Fibroblast of lung (primary cell): ENCODE results near the gene NR2F2.

Source experiments
- CTCF ChIP-seq, 2 donors: IDR thresholded peaks in 1 of 2; conservative IDR thresholded peaks in 1 of 2; 1 replicate in 1 of 2; 2 replicates in 1 of 2; pipeline ENCODE4 v1.5.1; 2011 to 2012; ENCODE audit warnings: low read length in 2 of 2, control low read depth in 1 of 2, inconsistent platforms in 1 of 2, low read depth in 1 of 2, mild to moderate bottlenecking in 1 of 2
- EZH2 ChIP-seq: IDR thresholded peaks from 2 replicates; pipeline ENCODE4 v1.5.1; 2012; ENCODE audit warnings: low read length, control low read depth, mild to moderate bottlenecking; ENCODE audit errors: missing control alignments

DNA sequence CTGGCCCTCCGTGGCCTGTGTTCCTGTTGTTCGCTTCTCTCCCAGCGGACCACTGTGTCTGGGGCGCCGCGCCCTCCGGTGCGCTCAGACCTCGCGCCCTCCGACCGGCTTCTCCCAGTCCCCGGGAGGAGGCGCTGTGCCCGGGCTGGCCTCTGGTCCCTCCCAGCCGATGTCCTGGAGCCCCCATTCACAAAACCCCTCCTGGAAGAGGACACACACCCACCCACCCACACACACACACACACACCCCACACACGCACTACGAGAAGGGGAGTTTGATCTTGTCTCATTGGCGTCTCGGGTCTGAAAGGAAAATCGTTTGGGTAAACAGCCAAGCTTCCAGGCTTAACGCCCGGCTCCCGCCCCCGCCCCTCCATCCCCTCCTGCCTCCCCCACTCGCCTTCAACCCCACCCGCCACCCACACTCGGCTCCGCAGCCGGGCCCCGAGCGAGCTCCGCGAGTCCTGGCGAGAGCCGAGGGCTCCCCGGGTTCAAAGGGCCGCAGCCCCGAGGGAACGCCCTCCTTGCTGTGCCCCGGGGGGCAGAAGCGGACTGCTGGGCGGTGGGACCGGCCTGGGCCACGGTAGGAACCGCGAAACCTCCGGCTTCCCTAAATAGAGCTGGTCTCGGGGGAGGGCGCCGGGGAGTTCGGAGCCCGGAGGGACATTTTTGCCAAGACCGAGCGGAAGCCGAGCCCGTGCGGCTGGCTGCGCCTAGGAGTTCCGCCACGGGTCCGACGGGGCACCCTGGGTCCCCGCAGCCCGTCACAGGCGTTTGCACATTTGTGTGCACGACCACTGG lies 23.6 kb downstream of the NR2F2 start:
- TF ChIP-seq CTCF (conservative IDR thresholded peaks at IDR 0.05 in 1 of 2, IDR thresholded peaks at IDR 0.05 in 1 of 2; ENCODE audit: low read depth in 1 of 2, low read length in 2 of 2) (peak; percentile 62 to 68), EZH2 (no peak)
